ENCODE data around the gene RYK. TPM values are rescaled to one million over a fixed set of nuclear protein-coding genes. Genes with fewer than 3 reads are reported as not detected.

RYK gene
- polyA plus RNA-seq, 2 of the 4 experiments (the other 2 are of a cell fraction) = 28.4 to 41.9 TPM

DNA sequence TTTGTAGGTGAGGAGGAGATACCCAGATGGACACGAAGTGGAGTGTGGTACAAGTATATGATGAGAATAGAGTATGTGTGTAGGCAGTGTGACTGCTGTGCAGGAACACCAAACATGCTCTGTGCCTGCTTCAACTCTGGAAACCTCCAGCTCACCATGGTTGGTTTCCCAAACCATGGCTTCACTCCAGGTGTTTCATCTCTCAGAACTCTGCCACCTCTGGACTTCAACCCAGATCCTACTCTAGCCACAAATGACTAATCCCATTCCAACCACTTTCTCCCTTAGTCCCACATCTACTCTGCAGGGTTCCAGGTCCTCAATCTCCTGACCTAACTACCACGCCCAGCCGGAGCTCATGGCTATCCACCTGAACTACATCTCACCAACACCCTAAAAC, 102.1 kb downstream of the RYK start:
- WGBS (ENCODE audit: missing lambda C conversion rate) = 98% methylated on average over 3 of the region's 3 CpGs
- DNase-seq (ENCODE audit: low read depth in 1 of 2, low spot score in 1 of 2) (no peak), FAIRE-seq (no peak), ATAC-seq (no peak)
- no peak overlapping the region for H3K4me3 ChIP-seq
- POLR2A ChIA-PET = no interaction called here
- no peak overlapping the region for H3K27ac ChIP-seq
- TF ChIP-seq, protein P1, sequence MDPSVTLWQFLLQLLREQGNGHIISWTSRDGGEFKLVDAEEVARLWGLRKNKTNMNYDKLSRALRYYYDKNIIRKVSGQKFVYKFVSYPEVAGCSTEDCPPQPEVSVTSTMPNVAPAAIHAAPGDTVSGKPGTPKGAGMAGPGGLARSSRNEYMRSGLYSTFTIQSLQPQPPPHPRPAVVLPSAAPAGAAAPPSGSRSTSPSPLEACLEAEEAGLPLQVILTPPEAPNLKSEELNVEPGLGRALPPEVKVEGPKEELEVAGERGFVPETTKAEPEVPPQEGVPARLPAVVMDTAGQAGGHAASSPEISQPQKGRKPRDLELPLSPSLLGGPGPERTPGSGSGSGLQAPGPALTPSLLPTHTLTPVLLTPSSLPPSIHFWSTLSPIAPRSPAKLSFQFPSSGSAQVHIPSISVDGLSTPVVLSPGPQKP (IDR thresholded peaks at IDR 0.05; ENCODE audit: low read depth, low read length) = no peak
- no peak for TF ChIP-seq CHD4 (IDR thresholded peaks at IDR 0.05; ENCODE audit: borderline replicate concordance)
- TF ChIP-seq HOXB5 (CRISPR knock-in tag; IDR thresholded peaks at IDR 0.05) = no peak
- TF ChIP-seq NFE2L2 (conservative IDR thresholded peaks at IDR 0.05; ENCODE audit: low read length) = no peak
- TF ChIP-seq MAZ (IDR thresholded peaks at IDR 0.05; ENCODE audit: borderline replicate concordance, low read depth, low read length) = no peak
- TF ChIP-seq KDM5A (IDR thresholded peaks at IDR 0.05) = no peak
- no peak for TF ChIP-seq POLR2AphosphoS2 (conservative IDR thresholded peaks at IDR 0.05; ENCODE audit: low read length)
- TF ChIP-seq SMC3 (IDR thresholded peaks at IDR 0.05) = no peak
- CTCF ChIA-PET = interaction anchor here (0.6 to 0.9 kb wide), 2 partner anchors 297 to 362 kb away, joined by 3 to 4 read pairs; no protein-coding TSS in a partner anchor
- H3K9me3 ChIP-seq = no peaks in the 10 kb centered on the region
- no peak overlapping the region for H3K4me2 ChIP-seq
- no peaks in the 10 kb centered on the region for H3K4me1 ChIP-seq

DNA sequence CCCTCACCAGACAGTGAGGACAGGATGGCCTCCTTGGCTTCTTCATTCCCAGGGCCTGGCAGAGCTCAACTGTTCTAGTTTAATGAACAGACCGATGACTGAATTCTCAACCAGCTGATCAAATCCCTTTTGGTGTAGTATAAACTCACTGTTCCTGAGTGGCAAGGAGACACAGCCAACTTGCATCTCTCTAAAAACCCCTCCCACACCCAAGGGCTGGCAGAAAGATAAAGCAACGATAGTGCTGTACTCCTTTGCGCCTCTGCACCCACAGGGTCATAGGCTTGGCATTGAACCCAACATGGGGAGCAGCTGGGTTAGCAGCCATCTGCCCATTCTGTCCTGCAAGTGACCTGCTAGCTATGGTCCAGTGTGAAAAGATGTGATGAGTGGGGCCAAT, 103.2 kb downstream of the RYK start:
- Histone ChIP-seq H3K4me2 (no peak overlapping the region), H3K4me3 (no peak overlapping the region), H3K27ac (no peak overlapping the region), H3K9me3 (no peaks in the 10 kb centered on the region), H3K4me1 (no peaks in the 10 kb centered on the region)
- WGBS (ENCODE audit: missing lambda C conversion rate) = 92% methylated on average over 2 of the region's 3 CpGs
- ChIA-PET CTCF (no interaction called here), POLR2A (no interaction called here)
- DNase-seq (ENCODE audit: low read depth in 1 of 2, low spot score in 1 of 2) (no peak), FAIRE-seq (no peak), ATAC-seq (no peak)
- TF ChIP-seq RCOR1 (IDR thresholded peaks at IDR 0.05; ENCODE audit: low read depth, low read length) = no peak
- TF ChIP-seq KDM1A (IDR thresholded peaks at IDR 0.05; ENCODE audit: low read depth) = no peak
- TF ChIP-seq NPAS2 (CRISPR knock-in tag; IDR thresholded peaks at IDR 0.05; ENCODE audit: borderline replicate concordance) = no peak
- TF ChIP-seq, protein P2, sequence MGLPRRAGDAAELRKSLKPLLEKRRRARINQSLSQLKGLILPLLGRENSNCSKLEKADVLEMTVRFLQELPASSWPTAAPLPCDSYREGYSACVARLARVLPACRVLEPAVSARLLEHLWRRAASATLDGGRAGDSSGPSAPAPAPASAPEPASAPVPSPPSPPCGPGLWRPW (IDR thresholded peaks at IDR 0.05) = no peak
- TF ChIP-seq SMC3 (IDR thresholded peaks at IDR 0.05) = no peak
- TF ChIP-seq, protein P3, sequence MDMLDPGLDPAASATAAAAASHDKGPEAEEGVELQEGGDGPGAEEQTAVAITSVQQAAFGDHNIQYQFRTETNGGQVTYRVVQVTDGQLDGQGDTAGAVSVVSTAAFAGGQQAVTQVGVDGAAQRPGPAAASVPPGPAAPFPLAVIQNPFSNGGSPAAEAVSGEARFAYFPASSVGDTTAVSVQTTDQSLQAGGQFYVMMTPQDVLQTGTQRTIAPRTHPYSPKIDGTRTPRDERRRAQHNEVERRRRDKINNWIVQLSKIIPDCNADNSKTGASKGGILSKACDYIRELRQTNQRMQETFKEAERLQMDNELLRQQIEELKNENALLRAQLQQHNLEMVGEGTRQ (IDR thresholded peaks at IDR 0.05) = no peak
- TF ChIP-seq CBX2 (IDR thresholded peaks at IDR 0.05; ENCODE audit: borderline replicate concordance, low read depth) = no peak
- TF ChIP-seq FOSL2 (IDR thresholded peaks at IDR 0.05) = no peak
- no peak for TF ChIP-seq FOSL2 (CRISPR knock-in tag; IDR thresholded peaks at IDR 0.05)
- TF ChIP-seq, protein P4, sequence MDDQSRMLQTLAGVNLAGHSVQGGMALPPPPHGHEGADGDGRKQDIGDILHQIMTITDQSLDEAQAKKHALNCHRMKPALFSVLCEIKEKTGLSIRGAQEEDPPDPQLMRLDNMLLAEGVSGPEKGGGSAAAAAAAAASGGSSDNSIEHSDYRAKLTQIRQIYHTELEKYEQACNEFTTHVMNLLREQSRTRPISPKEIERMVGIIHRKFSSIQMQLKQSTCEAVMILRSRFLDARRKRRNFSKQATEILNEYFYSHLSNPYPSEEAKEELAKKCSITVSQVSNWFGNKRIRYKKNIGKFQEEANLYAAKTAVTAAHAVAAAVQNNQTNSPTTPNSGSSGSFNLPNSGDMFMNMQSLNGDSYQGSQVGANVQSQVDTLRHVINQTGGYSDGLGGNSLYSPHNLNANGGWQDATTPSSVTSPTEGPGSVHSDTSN (IDR thresholded peaks at IDR 0.05) = no peak
- TF ChIP-seq PHF8 (IDR thresholded peaks at IDR 0.05; ENCODE audit: borderline replicate concordance, low read depth) = no peak
- no peak for TF ChIP-seq FOSB (CRISPR knock-in tag; IDR thresholded peaks at IDR 0.05)
- TF ChIP-seq FOXS1 (CRISPR knock-in tag; IDR thresholded peaks at IDR 0.05) = no peak
- TF ChIP-seq, protein P5, sequence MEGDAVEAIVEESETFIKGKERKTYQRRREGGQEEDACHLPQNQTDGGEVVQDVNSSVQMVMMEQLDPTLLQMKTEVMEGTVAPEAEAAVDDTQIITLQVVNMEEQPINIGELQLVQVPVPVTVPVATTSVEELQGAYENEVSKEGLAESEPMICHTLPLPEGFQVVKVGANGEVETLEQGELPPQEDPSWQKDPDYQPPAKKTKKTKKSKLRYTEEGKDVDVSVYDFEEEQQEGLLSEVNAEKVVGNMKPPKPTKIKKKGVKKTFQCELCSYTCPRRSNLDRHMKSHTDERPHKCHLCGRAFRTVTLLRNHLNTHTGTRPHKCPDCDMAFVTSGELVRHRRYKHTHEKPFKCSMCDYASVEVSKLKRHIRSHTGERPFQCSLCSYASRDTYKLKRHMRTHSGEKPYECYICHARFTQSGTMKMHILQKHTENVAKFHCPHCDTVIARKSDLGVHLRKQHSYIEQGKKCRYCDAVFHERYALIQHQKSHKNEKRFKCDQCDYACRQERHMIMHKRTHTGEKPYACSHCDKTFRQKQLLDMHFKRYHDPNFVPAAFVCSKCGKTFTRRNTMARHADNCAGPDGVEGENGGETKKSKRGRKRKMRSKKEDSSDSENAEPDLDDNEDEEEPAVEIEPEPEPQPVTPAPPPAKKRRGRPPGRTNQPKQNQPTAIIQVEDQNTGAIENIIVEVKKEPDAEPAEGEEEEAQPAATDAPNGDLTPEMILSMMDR (IDR thresholded peaks at IDR 0.05) = no peak
- no peak for TF ChIP-seq GATA3 (IDR thresholded peaks at IDR 0.05; ENCODE audit: borderline replicate concordance)
- TF ChIP-seq ESRRA (IDR thresholded peaks at IDR 0.05; ENCODE audit: borderline replicate concordance, low read length) = no peak
- TF ChIP-seq HOXB13 (CRISPR knock-in tag; IDR thresholded peaks at IDR 0.05; ENCODE audit: low read depth) = no peak
- TF ChIP-seq KDM5A (IDR thresholded peaks at IDR 0.05) = no peak
- TF ChIP-seq RARB (CRISPR knock-in tag; IDR thresholded peaks at IDR 0.05) = no peak
- no peak for TF ChIP-seq NR3C1 (IDR thresholded peaks at IDR 0.05)

Data from A549 (cell line).